DOHH2 (cell line): ENCODE measurements around the gene PLEKHM3.

ENCODE experiments used
- EZH2phosphoT487 ChIP-seq: fragments of 200-600 bp; sonication (generic); IDR thresholded peaks from 2 replicates; pipeline ENCODE4 v1.6.1; 2017; ENCODE audit warnings: borderline replicate concordance, mild to moderate bottlenecking, antibody characterized with exemption, low read length, moderate library complexity, mixed read lengths
- TF ChIP-seq, protein P1 (sequence below): fragments of 200-600 bp; sonication (generic); IDR thresholded peaks from one replicate; pipeline ENCODE4 v1.5.1; 2014; ENCODE audit warnings: antibody characterized with exemption, mild to moderate bottlenecking, low read depth, low read length; ENCODE audit not compliant: poor library complexity, severe bottlenecking

DNA sequence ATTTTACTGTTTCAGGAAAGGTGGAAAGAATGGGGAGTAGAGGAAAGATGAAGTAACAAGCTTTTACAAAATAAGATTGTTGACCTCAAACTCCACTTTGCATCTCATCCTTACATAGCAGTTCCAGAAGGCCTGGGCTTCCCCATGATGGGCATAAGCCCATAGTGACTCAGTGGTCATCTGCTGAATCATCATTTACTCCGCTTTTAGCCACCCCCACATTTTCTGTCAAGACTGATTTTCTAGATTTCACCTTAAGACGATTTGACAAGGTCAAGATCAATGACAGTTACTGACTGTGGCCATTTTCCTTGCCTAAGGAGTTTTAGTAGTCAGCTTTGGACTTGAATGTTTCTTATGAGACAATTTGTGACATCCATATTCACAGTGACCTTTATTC, 49.4 kb downstream of the PLEKHM3 start:
- TF ChIP-seq, protein P1, sequence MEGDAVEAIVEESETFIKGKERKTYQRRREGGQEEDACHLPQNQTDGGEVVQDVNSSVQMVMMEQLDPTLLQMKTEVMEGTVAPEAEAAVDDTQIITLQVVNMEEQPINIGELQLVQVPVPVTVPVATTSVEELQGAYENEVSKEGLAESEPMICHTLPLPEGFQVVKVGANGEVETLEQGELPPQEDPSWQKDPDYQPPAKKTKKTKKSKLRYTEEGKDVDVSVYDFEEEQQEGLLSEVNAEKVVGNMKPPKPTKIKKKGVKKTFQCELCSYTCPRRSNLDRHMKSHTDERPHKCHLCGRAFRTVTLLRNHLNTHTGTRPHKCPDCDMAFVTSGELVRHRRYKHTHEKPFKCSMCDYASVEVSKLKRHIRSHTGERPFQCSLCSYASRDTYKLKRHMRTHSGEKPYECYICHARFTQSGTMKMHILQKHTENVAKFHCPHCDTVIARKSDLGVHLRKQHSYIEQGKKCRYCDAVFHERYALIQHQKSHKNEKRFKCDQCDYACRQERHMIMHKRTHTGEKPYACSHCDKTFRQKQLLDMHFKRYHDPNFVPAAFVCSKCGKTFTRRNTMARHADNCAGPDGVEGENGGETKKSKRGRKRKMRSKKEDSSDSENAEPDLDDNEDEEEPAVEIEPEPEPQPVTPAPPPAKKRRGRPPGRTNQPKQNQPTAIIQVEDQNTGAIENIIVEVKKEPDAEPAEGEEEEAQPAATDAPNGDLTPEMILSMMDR, result no peak
- TF ChIP-seq EZH2phosphoT487, result no peak
